ENCODE data around the gene CCDC137.

- TF ChIP-seq, protein P1, sequence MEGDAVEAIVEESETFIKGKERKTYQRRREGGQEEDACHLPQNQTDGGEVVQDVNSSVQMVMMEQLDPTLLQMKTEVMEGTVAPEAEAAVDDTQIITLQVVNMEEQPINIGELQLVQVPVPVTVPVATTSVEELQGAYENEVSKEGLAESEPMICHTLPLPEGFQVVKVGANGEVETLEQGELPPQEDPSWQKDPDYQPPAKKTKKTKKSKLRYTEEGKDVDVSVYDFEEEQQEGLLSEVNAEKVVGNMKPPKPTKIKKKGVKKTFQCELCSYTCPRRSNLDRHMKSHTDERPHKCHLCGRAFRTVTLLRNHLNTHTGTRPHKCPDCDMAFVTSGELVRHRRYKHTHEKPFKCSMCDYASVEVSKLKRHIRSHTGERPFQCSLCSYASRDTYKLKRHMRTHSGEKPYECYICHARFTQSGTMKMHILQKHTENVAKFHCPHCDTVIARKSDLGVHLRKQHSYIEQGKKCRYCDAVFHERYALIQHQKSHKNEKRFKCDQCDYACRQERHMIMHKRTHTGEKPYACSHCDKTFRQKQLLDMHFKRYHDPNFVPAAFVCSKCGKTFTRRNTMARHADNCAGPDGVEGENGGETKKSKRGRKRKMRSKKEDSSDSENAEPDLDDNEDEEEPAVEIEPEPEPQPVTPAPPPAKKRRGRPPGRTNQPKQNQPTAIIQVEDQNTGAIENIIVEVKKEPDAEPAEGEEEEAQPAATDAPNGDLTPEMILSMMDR (IDR thresholded peaks at IDR 0.05) = no peak
- no peak for TF ChIP-seq POLR2A (IDR thresholded peaks at IDR 0.05)
These were observed 49.7 kb upstream of the CCDC137 start for GRCh38 chr17:81616877-81617276.
